AG08396 (cell line): Measurements from ENCODE around the gene KCNAB1.
"Not testable (repeated sequence)": the region's sequence is repeated elsewhere in the genome, so short reads cannot be mapped to it uniquely, and the experiment has no call there.

ENCODE experiments used
- DNase-seq: peaks from one replicate; pipeline ENCODE4 v3.0.0; 2012; ENCODE audit warnings: low spot score, mixed read lengths

KCNAB1 gene

GRCh38 chr3:156273111-156273694 lies 152.8 kb downstream of the KCNAB1 start:
- DNase-seq, result no peak

- DNase-seq, result no peak
Observed at GRCh38 chr3:156274791-156275190, 154.4 kb downstream of the KCNAB1 start.

- DNase-seq, result not testable (repeated sequence)
Observed at GRCh38 chr3:156284637-156285036, 164.3 kb downstream of the KCNAB1 start.

GRCh38 chr3:156285626-156286025 lies 165.2 kb downstream of the KCNAB1 start:
- no peak for DNase-seq

GRCh38 chr3:156290924-156291271 lies 170.5 kb downstream of the KCNAB1 start:
- no peak for DNase-seq

GRCh38 chr3:156291272-156292123 lies 171.1 kb downstream of the KCNAB1 start:
- DNase-seq, result peak; percentile 18

- no peak for DNase-seq
Observed at GRCh38 chr3:156293566-156293965, 173.2 kb downstream of the KCNAB1 start.

- no peak for DNase-seq
Observed at GRCh38 chr3:156297582-156297981, 177.2 kb downstream of the KCNAB1 start.

- no peak for DNase-seq
Observed at GRCh38 chr3:156298014-156298413, 177.6 kb downstream of the KCNAB1 start.

- DNase-seq, result no peak
Observed at GRCh38 chr3:156298938-156299337, 178.6 kb downstream of the KCNAB1 start.

GRCh38 chr3:156299569-156299968 lies 179.2 kb downstream of the KCNAB1 start:
- DNase-seq, result no peak

- no peak for DNase-seq
Observed at GRCh38 chr3:156300371-156300770, 180.0 kb downstream of the KCNAB1 start.

GRCh38 chr3:156300929-156301840 lies 180.8 kb downstream of the KCNAB1 start:
- no peak for DNase-seq

- no peak for DNase-seq
Observed at GRCh38 chr3:156303001-156303707, 182.8 kb downstream of the KCNAB1 start.

GRCh38 chr3:156304406-156304805 lies 184.0 kb downstream of the KCNAB1 start:
- DNase-seq, result peak; percentile 47

- DNase-seq, result no peak
Observed at GRCh38 chr3:156305672-156306071, 185.3 kb downstream of the KCNAB1 start.

GRCh38 chr3:156307704-156308103 lies 187.3 kb downstream of the KCNAB1 start:
- DNase-seq, result peak; percentile 27

GRCh38 chr3:156311431-156311830 lies 191.1 kb downstream of the KCNAB1 start:
- no peak for DNase-seq

- DNase-seq, result no peak
Observed at GRCh38 chr3:156311930-156312329, 191.6 kb downstream of the KCNAB1 start.

GRCh38 chr3:156316076-156316475 lies 195.7 kb downstream of the KCNAB1 start:
- no peak for DNase-seq

- no peak for DNase-seq
Observed at GRCh38 chr3:156317462-156318074, 197.2 kb downstream of the KCNAB1 start.

- DNase-seq, result no peak
Observed at GRCh38 chr3:156321945-156322344, 201.6 kb downstream of the KCNAB1 start.
